Karpas-422 (cell line): Measurements from ENCODE around the gene IL1RN. TPM values are rescaled to one million over a fixed set of nuclear protein-coding genes. Genes with fewer than 3 reads are reported as not detected.

ENCODE experiments used
- DNase-seq: peaks from one replicate; pipeline ENCODE4 v3.0.0-alpha.2; 2015
- H2AFZ ChIP-seq: fragments of 200-600 bp; sonication (generic); 2 replicates; pipeline ENCODE4 v1.6.1; 2014; ENCODE audit warnings: antibody characterized with exemption, low read length, mixed read lengths
- H3K27ac ChIP-seq: fragments of 200-600 bp; sonication (generic); 2 replicates; pipeline ENCODE4 v1.5.1; 2014; ENCODE audit warnings: mild to moderate bottlenecking, low read length, moderate library complexity
- H3K27me3 ChIP-seq: fragments of 200-600 bp; sonication (generic); 2 replicates; pipeline ENCODE4 v1.6.1; 2014; ENCODE audit warnings: low read length, mixed read lengths
- H3K36me3 ChIP-seq: fragments of 200-600 bp; sonication (generic); 2 replicates; pipeline ENCODE4 v1.6.1; 2014; ENCODE audit warnings: low read length, mixed read lengths; ENCODE audit not compliant: insufficient read depth
- H3K4me1 ChIP-seq: fragments of 200-600 bp; sonication (generic); 2 replicates; pipeline ENCODE4 v1.6.1; 2014; ENCODE audit warnings: mild to moderate bottlenecking, low read length, mixed read lengths
- H3K4me2 ChIP-seq: fragments of 200-600 bp; sonication (generic); 2 replicates; pipeline ENCODE4 v1.6.1; 2014; ENCODE audit warnings: low read length, low read depth, mild to moderate bottlenecking; ENCODE audit not compliant: poor library complexity, severe bottlenecking
- H3K4me3 ChIP-seq: fragments of 200-600 bp; sonication (generic); 2 replicates; pipeline ENCODE4 v1.5.1; 2014; ENCODE audit warnings: mild to moderate bottlenecking, antibody characterized with exemption, low read length, mixed read lengths
- H3K79me2 ChIP-seq: fragments of 200-600 bp; sonication (generic); 2 replicates; pipeline ENCODE4 v1.6.1; 2014; ENCODE audit warnings: mild to moderate bottlenecking, low read length, mixed read lengths
- H3K9ac ChIP-seq: fragments of 200-600 bp; sonication (generic); 2 replicates; pipeline ENCODE4 v1.6.0; 2014; ENCODE audit warnings: low read length
- H3K9me2 ChIP-seq: fragments of 200-600 bp; sonication (generic), shearing (Covaris generic); replicated peaks from 2 replicates; pipeline ENCODE4 v1.6.0; 2014; ENCODE audit warnings: mild to moderate bottlenecking, low read length, moderate library complexity; ENCODE audit not compliant: insufficient read depth
- H3K9me3 ChIP-seq: fragments of 300-700, 200-600 bp; sonication (generic); 2 replicates; pipeline ENCODE4 v1.6.1; 2014; ENCODE audit warnings: low read length, mixed read lengths
- H4K20me1 ChIP-seq: fragments of 200-600 bp; sonication (generic); 2 replicates; pipeline ENCODE4 v1.6.1; 2014; ENCODE audit warnings: mild to moderate bottlenecking, antibody characterized with exemption, low read length, low read depth; ENCODE audit not compliant: insufficient read depth
- total RNA-seq: library from RNA; depleted of rRNA; stranded (reverse); fragments of >200 nt; shearing (Covaris generic); gene quantifications from 2 replicates; pipeline ENCODE4 v1.2.3, GENCODE V29; 2014; ENCODE audit warnings: low replicate concordance

The IL1RN gene
- total RNA-seq, 1 experiment from 2014 or later: not detected

DNA sequence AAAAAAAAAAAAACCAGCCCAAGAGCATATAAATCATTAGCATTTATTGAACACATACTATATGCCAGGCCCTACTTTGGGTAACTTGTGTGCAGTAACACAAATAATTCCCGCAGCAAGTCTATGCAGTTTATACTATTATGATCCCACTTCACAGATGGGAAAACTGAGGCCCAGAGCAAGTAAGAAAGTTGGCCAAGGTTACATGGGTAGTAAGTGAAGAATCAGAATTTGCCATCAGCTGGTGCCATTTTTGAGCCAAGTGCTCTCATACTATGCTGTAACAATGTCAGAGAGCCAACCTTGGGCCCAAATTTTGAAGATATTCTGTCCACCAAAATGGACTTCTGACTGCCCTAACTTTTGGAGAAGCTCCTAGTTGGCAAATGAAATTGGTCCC lies 32.9 kb downstream of the IL1RN start:
- Histone ChIP-seq H3K36me3 (no peaks in the 10 kb centered on the region), H3K27me3 (no peaks in the 10 kb centered on the region), H4K20me1 (no peaks in the 10 kb centered on the region), H2AFZ (no peak overlapping the region), H3K27ac (no peak overlapping the region), H3K9ac (no peak overlapping the region), H3K4me3 (no peak overlapping the region), H3K79me2 (no peaks in the 10 kb centered on the region), H3K9me2 (no peaks in the 10 kb centered on the region), H3K4me2 (no peak overlapping the region), H3K9me3 (no peaks in the 10 kb centered on the region), H3K4me1 (no peaks in the 10 kb centered on the region)
- no peak for DNase-seq

DNA sequence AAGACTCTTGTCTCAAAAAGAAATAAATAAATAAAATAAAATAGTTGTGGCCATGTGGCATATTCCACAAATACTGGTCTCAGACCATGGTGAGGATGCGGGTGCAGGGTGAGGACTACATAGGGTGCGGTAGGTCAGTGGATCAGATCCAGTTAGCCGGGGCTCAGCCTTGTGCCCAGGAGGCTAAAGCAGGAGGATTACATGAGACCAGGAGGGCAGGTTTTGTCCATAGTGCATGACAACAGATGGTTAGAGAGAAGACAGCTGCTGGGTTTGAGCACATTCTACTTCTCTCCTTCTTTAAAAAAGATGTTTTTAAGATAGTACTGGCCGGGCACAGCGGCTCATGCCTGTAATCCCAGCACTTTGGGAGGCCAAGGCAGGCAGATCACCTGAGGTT lies 33.6 kb downstream of the IL1RN start:
- H3K79me2 ChIP-seq: no peaks in the 10 kb centered on the region
- no peaks in the 10 kb centered on the region for H3K36me3 ChIP-seq
- no peak overlapping the region for H3K4me3 ChIP-seq
- H3K9ac ChIP-seq: no peak overlapping the region
- H2AFZ ChIP-seq: no peak overlapping the region
- DNase-seq: no peak
- no peak overlapping the region for H3K4me2 ChIP-seq
- no peaks in the 10 kb centered on the region for H3K27me3 ChIP-seq
- H3K4me1 ChIP-seq: no peaks in the 10 kb centered on the region
- no peaks in the 10 kb centered on the region for H3K9me2 ChIP-seq
- H4K20me1 ChIP-seq: no peaks in the 10 kb centered on the region
- no peak overlapping the region for H3K27ac ChIP-seq
- H3K9me3 ChIP-seq: no peaks in the 10 kb centered on the region

DNA sequence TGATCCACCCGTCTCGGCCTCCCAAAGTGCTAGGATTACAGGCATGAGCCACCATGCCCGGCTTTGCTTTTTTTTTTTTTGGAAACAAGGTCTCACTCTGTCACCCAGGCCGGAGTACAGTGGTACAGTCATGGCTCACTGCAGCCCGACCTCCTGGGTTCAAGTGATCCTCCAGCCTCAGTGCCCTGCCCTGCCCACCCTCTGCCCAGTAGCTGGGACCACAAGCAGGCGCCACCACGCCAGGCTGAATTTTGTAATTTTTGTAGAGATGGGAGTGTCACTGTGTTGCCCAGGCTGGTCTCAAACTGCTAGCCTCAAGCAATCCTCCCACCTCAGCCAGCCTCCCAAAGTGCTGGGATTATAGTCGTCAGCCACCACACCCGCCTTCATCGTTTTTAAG lies 34.8 kb downstream of the IL1RN start:
- H3K27me3 ChIP-seq: no peaks in the 10 kb centered on the region
- no peak for DNase-seq

DNA sequence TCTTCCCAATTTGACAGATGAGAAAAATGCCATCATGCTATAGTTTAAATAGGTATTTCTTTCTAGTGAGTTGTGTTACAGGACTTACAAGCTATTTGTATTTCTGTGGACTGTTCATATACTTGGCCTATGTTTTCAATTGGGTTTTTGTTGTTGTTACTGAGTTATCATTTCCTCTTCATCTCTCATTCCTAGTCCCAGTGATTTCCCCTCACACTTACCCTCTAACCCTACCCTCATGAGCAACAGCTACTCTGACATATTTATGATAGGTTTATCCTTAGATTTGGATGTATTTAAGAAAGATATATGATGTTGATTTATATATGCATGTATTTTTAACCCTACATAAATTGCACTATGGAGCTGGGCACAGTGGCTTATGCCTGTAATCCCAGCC lies 35.5 kb downstream of the IL1RN start:
- no peaks in the 10 kb centered on the region for H3K9me2 ChIP-seq
- H3K9ac ChIP-seq: no peak overlapping the region
- H3K9me3 ChIP-seq: no peaks in the 10 kb centered on the region
- H4K20me1 ChIP-seq: no peaks in the 10 kb centered on the region
- no peaks in the 10 kb centered on the region for H3K36me3 ChIP-seq
- no peaks in the 10 kb centered on the region for H3K4me1 ChIP-seq
- no peaks in the 10 kb centered on the region for H3K27me3 ChIP-seq
- no peak overlapping the region for H3K27ac ChIP-seq
- H3K79me2 ChIP-seq: no peaks in the 10 kb centered on the region
- no peak overlapping the region for H3K4me2 ChIP-seq
- H3K4me3 ChIP-seq: no peak overlapping the region
- H2AFZ ChIP-seq: no peak overlapping the region
- no peak for DNase-seq

More for the DNA sequence above, 34.8 kb downstream of the IL1RN start:
- Histone ChIP-seq H2AFZ (no peak overlapping the region), H3K9ac (no peak overlapping the region), H3K9me2 (no peaks in the 10 kb centered on the region), H3K27ac (no peak overlapping the region), H3K9me3 (no peaks in the 10 kb centered on the region), H4K20me1 (no peaks in the 10 kb centered on the region), H3K4me1 (no peaks in the 10 kb centered on the region), H3K79me2 (no peaks in the 10 kb centered on the region), H3K4me2 (no peak overlapping the region), H3K36me3 (no peaks in the 10 kb centered on the region), H3K4me3 (no peak overlapping the region)

DNA sequence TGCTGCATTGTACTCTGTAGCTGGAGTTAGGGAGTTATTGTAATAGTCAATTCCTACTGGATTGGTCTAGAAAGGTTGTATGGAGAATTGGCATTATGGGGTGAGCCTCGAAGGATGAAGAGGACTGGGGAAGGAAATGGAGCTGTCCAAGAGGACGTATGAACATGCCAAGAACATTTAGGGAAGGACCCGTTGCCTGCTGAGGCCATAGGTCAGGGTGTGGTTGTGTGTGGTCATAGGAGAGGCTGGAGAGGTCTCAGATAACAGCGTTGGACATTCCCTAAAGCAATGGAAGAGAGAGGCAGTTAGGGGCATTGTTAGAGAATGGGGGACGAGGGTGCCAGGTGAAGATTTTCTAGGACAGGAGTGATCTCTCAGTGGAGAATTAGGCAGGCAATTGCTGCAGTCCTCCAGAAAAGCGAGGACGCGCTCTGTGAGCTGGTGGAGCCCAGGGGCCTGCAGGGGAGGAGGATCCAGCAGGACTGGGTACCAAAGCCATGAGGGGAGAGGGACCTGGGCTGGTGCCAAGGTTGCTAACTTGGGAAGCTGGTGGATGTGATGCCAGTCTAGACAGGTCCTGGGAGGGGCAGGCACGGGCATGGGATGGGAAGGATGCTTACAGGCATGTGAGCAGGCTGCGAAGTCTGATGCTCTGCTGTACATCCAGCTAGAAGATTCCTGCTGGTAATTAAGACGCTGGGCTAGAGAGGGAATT lies 37.0 kb downstream of the IL1RN start:
- H3K4me1 ChIP-seq: no peaks in the 10 kb centered on the region
- H3K9me2 ChIP-seq: no peaks in the 10 kb centered on the region
- no peak overlapping the region for H2AFZ ChIP-seq
- no peaks in the 10 kb centered on the region for H3K36me3 ChIP-seq
- no peaks in the 10 kb centered on the region for H4K20me1 ChIP-seq
- H3K4me3 ChIP-seq: no peak overlapping the region
- no peak for DNase-seq
- H3K27me3 ChIP-seq: no peaks in the 10 kb centered on the region
- H3K4me2 ChIP-seq: no peak overlapping the region
- no peaks in the 10 kb centered on the region for H3K79me2 ChIP-seq
- H3K27ac ChIP-seq: no peak overlapping the region
- H3K9me3 ChIP-seq: no peaks in the 10 kb centered on the region
- H3K9ac ChIP-seq: no peak overlapping the region

DNA sequence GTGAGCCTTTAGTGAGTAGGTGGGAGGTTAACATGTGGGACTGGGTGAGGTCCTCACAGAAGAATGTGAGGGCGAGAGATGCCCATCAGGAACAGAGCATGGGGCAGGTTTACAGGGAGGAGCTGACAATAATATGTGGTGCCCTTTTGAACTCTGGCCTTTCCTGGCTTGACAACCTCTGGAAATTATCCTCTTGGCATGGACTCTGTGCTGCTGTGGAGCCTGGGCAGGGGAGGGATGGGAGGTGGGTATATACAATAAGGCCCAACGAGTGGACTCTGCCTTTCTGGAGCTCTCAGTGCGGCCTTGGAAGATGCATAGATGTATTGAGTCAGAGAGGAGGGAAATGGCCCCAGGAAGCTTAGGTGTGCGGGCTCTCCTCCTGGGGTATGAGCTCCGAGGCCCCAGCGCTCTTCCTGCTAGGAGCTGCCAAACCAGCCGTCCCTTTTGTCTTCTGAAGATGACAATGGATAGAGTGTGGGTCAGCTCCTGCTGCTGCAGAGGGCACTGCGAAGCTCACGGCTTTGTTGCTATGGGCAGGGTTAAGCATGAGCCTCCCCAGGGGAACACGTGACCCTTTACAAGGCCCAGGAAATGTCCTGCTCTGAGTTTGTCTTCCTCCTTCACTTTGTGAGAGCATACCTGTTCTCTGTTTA lies 37.7 kb downstream of the IL1RN start:
- no peak for DNase-seq
- H3K9ac ChIP-seq: no peak overlapping the region
- no peak overlapping the region for H3K4me2 ChIP-seq
- no peaks in the 10 kb centered on the region for H3K9me3 ChIP-seq
- H4K20me1 ChIP-seq: no peaks in the 10 kb centered on the region
- no peaks in the 10 kb centered on the region for H3K79me2 ChIP-seq
- no peaks in the 10 kb centered on the region for H3K36me3 ChIP-seq
- no peak overlapping the region for H3K4me3 ChIP-seq
- no peak overlapping the region for H2AFZ ChIP-seq
- no peaks in the 10 kb centered on the region for H3K27me3 ChIP-seq
- H3K27ac ChIP-seq: no peak overlapping the region
- H3K4me1 ChIP-seq: no peaks in the 10 kb centered on the region
- H3K9me2 ChIP-seq: no peaks in the 10 kb centered on the region

DNA sequence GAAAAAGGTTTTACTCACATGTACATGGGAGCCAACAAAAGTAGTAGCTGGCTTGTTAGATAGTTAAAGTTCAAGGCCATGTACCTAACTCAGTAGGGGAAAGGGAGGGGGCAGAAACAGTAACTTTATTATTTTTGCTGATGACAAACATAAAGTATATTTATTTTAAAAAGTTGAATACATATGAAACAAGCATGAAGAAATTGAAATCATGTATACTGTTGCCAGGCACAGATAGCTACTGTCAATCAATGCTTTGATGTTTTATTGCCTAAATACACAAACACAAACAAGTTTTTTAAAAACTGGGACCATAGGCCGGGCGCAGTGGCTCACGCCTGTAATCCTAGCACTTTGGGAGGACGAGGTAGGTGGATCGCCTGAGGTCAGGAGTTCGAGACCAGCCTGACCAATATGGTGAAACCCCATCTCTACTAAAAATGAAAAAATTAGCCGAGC lies 38.8 kb downstream of the IL1RN start:
- Histone ChIP-seq H3K4me1 (no peaks in the 10 kb centered on the region), H3K9ac (no peak overlapping the region), H3K4me3 (no peak overlapping the region), H3K27ac (no peak overlapping the region), H2AFZ (no peak overlapping the region), H3K79me2 (no peaks in the 10 kb centered on the region), H4K20me1 (no peaks in the 10 kb centered on the region), H3K4me2 (no peak overlapping the region), H3K36me3 (no peaks in the 10 kb centered on the region), H3K27me3 (no peaks in the 10 kb centered on the region), H3K9me3 (no peaks in the 10 kb centered on the region), H3K9me2 (no peaks in the 10 kb centered on the region)
- DNase-seq: no peak

DNA sequence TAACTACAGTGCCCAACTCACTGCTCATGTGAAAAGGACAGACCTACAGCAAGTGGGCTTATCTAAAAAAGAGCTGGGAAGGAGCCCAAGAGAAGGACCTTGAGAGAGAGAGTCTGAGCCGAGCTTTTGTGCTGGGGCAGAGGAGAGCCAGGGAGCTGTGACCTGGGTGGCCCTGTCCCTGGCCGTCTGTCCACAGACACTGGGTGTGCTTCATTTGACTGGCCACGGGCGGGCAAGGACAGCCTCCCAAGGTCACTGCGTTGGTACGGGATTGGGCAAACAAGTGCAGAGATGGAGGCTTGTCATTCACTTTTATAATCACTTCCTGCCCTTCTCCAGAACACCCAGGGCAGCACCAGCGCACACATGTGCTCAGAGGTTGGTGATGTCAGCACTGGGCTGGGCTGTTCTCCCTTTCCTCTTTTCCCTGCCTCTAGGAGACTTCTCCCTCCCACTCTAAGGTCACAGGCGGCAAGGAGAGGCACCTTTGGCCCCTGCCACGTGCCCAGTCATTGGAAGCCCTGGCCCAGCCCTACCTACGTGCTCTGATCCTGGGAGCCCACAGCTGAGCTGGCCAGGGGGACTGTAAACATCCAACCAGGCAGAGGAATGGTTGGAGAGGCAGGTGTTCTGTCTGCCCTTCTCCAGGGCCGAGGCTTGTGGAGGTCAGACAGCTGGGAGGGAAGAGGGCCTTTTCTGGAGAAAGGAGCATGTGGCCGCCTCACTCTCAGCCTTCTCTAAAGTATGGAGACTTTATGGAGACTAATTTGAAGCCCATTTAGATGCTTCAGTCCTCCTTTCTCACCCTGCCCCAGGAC lies 39.9 kb downstream of the IL1RN start:
- DNase-seq: no peak
- H2AFZ ChIP-seq: no peak overlapping the region
- no peak overlapping the region for H3K4me3 ChIP-seq
- H3K36me3 ChIP-seq: no peaks in the 10 kb centered on the region
- no peaks in the 10 kb centered on the region for H3K79me2 ChIP-seq
- H3K9me2 ChIP-seq: no peaks in the 10 kb centered on the region
- no peak overlapping the region for H3K9ac ChIP-seq
- H3K27ac ChIP-seq: no peak overlapping the region
- no peaks in the 10 kb centered on the region for H3K4me1 ChIP-seq
- H4K20me1 ChIP-seq: no peaks in the 10 kb centered on the region
- H3K27me3 ChIP-seq: no peaks in the 10 kb centered on the region
- no peaks in the 10 kb centered on the region for H3K9me3 ChIP-seq
- H3K4me2 ChIP-seq: no peak overlapping the region
